Fibroblast of mammary gland (primary cell): ENCODE results near the gene FHOD3.

Source experiments
- DNase-seq: peaks from one replicate; pipeline ENCODE4 v3.0.0-alpha.2; 2010; ENCODE audit warnings: low read depth
- H3K4me3 ChIP-seq: 2 replicates; pipeline ENCODE4 v1.5.1; 2011; ENCODE audit warnings: low read depth, mild to moderate bottlenecking, low read length, moderate library complexity; ENCODE audit not compliant: control insufficient read depth
- TF ChIP-seq, protein P1 (sequence below): conservative IDR thresholded peaks from 2 replicates; pipeline ENCODE4 v1.5.1; 2011; ENCODE audit warnings: low read depth, low read length, inconsistent platforms; ENCODE audit not compliant: control insufficient read depth, insufficient read depth

Gene FHOD3

DNA sequence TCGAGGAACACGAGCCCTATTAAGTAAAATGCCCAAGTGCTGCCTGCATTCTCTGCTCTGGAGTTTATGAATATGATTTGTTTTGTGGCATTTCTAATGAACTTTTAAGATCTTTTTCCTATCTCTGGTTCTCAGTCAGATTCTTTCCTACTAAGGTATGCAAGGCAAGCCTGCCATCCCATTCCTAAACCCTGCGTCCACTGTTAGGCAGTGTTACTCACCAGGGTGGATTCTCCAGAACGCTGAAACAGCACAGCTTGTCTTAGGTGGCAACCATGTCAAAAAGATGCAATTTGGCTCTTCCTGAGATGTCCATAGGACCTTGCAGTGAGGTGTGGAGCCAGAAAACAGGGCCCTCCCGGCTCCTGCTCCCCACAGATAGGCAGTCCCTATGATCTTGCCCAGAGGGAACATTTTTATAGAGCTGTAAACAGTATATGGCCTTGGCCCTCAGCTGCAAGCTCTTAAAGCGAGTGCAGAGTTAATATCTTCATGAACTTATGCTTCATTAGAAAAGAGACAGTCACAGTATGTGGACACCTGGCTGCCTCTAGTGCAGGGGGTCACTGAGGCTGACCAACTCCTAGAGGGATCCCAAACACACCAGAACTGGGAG, 446.9 kb downstream of the FHOD3 start:
- DNase-seq = peak; percentile 6
- TF ChIP-seq, protein P1, sequence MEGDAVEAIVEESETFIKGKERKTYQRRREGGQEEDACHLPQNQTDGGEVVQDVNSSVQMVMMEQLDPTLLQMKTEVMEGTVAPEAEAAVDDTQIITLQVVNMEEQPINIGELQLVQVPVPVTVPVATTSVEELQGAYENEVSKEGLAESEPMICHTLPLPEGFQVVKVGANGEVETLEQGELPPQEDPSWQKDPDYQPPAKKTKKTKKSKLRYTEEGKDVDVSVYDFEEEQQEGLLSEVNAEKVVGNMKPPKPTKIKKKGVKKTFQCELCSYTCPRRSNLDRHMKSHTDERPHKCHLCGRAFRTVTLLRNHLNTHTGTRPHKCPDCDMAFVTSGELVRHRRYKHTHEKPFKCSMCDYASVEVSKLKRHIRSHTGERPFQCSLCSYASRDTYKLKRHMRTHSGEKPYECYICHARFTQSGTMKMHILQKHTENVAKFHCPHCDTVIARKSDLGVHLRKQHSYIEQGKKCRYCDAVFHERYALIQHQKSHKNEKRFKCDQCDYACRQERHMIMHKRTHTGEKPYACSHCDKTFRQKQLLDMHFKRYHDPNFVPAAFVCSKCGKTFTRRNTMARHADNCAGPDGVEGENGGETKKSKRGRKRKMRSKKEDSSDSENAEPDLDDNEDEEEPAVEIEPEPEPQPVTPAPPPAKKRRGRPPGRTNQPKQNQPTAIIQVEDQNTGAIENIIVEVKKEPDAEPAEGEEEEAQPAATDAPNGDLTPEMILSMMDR = no peak

DNA sequence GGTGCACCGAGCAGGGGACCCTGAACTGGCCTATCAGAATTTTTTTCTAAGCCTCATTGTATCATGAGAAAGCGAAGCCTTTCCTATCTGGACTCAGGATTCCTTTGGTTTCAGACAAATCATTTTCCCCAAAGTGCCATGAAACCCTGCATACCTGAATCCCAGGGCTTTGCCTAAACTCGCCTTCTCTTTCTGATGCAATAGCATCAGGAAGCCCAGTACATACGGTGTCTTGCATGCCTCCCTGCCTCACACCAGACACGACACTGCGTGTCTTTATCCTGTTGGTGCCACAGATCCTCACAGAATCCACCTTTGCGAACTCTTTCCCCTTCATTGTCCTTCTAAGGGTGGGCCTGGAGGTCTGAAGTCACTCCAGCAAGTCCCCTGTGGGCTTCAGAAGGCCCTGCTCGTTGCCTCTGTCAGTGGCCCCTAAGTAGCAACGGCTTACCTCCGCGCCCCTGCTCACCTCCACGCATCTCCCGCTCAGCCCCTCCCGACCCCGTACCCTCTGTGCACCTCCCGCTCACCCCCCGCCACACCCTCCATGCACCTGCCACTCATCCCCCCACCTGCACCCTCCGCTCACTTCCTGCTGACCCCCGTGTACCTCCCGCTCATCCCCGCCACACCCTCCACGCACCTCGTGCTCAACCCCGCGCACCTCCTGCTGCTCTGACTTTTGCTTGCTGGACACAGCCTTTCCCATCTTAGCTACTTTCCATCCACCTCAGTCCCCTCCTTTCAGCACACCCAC, 447.9 kb downstream of the FHOD3 start:
- no peak overlapping the region for H3K4me3 ChIP-seq
- TF ChIP-seq, protein P1 = no peak
- DNase-seq = no peak

More for the DNA sequence above, 446.9 kb downstream of the FHOD3 start:
- no peak overlapping the region for H3K4me3 ChIP-seq

DNA sequence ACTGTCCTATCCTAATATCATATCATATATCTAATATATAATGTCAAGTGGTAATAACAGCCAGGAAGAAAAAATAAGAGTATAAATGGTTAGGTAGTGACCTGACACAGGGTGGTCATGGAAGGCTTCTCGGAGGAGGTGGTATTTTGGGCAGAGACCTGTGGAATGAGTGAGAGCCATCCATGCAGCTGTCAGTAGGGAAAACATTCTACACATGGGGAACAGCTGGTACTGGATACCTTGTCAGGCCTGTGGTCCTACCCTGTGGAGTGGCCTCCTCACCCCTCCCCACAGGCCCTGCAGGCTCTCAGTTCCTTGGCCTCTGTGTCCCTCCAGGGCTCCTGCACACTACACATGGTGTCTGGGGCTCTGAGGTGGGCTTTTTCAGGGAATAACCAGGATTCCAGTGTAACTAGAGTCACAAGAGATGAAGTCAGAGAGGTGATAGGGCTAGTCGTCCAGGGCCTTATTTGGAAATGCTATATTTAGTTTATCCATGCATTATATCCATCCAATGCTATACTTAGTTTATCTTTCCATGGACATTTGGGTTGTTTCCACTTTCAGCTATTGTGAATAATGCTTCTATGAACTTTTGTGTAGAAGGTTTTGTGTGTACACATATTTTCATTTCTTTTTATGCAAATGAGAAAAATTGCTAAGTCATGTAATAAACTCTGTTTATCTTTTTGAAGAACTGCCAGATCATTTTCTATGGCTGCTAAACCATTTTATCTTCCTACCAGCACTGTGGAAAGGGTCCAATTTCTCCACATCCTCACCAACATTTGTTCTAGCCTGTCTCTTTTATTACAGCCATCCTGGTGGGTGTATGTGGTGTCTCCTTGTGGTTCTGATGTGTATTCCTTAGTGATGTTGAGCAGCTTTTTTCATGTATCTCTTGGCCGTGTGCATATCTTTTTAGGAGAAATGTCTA, 455.7 kb downstream of the FHOD3 start:
- TF ChIP-seq, protein P1 = no peak
- no peak overlapping the region for H3K4me3 ChIP-seq
- peak; percentile 8 for DNase-seq

- peak; percentile 55 for DNase-seq
- TF ChIP-seq, protein P1 = no peak
- H3K4me3 ChIP-seq = no peak overlapping the region
Measured at GRCh38 chr18:36756242-36756641, 458.7 kb downstream of the FHOD3 start.

- TF ChIP-seq, protein P1 = peak; percentile 74
- DNase-seq = peak; percentile 75
- H3K4me3 ChIP-seq = no peak overlapping the region
Measured at GRCh38 chr18:36757081-36757480, 459.6 kb downstream of the FHOD3 start.

- DNase-seq = peak; percentile 14
- no peak overlapping the region for H3K4me3 ChIP-seq
- TF ChIP-seq, protein P1 = no peak
Measured at GRCh38 chr18:36757991-36758390, 460.5 kb downstream of the FHOD3 start.
